Activated T-cell treated with anti-CD3 and anti-CD28 coated beads, Interleukin-2, amount 50 U/mL, for 24 hours (primary cell): Measurements from ENCODE around the gene GASK1A.

Experiments
- DNase-seq: peaks from one replicate; pipeline ENCODE4 v3.0.0-alpha.2; 2020
- H3K27ac Mint-ChIP-seq: 2 replicates; pipeline ENCODE4 v1.8.0; 2020; ENCODE audit warnings: mild to moderate bottlenecking, mixed read lengths
- H3K27me3 Mint-ChIP-seq: 2 replicates; pipeline ENCODE4 v1.8.0; 2020; ENCODE audit warnings: mixed read lengths
- H3K36me3 Mint-ChIP-seq: 2 replicates; pipeline ENCODE4 v1.8.0; 2020; ENCODE audit warnings: low read depth, mixed read lengths
- H3K4me1 Mint-ChIP-seq: 2 replicates; pipeline ENCODE4 v1.8.0; 2020; ENCODE audit warnings: low read depth, mixed read lengths
- H3K4me3 Mint-ChIP-seq: 2 replicates; pipeline ENCODE4 v1.8.0; 2020; ENCODE audit warnings: mild to moderate bottlenecking, moderate library complexity, mixed read lengths
- H3K9me3 Mint-ChIP-seq: 2 replicates; pipeline ENCODE4 v1.8.0; 2020; ENCODE audit warnings: mixed read lengths

The GASK1A gene

GRCh38 chr3:42996633-42997075 is 17.5 kb downstream of the GASK1A start:
- Mint-ChIP-seq H3K9me3 (no peaks in the 10 kb centered on the region), H3K4me3 (no peak overlapping the region), H3K27me3 (no peaks in the 10 kb centered on the region), H3K36me3 (no peaks in the 10 kb centered on the region), H3K27ac (no peak overlapping the region), H3K4me1 (no peaks in the 10 kb centered on the region)
- no peak for DNase-seq

- Mint-ChIP-seq H3K9me3 (no peaks in the 10 kb centered on the region), H3K36me3 (no peaks in the 10 kb centered on the region)
Measured at GRCh38 chr3:42999212-42999611, 20.1 kb downstream of the GASK1A start.

GRCh38 chr3:42999632-43000031 is 20.5 kb downstream of the GASK1A start:
- no peak overlapping the region for H3K4me3 Mint-ChIP-seq
- no peaks in the 10 kb centered on the region for H3K27me3 Mint-ChIP-seq
- peaks cover 10% of the 10 kb centered on the region for H3K4me1 Mint-ChIP-seq
- H3K27ac Mint-ChIP-seq, result no peak overlapping the region
- DNase-seq, result no peak
- H3K36me3 Mint-ChIP-seq, result no peaks in the 10 kb centered on the region
- H3K9me3 Mint-ChIP-seq, result no peaks in the 10 kb centered on the region

More at GRCh38 chr3:42999212-42999611, 20.1 kb downstream of the GASK1A start:
- Mint-ChIP-seq H3K4me3 (no peak overlapping the region), H3K27me3 (no peaks in the 10 kb centered on the region), H3K4me1 (peaks cover 6% of the 10 kb centered on the region), H3K27ac (no peak overlapping the region)
- DNase-seq, result no peak

DNA sequence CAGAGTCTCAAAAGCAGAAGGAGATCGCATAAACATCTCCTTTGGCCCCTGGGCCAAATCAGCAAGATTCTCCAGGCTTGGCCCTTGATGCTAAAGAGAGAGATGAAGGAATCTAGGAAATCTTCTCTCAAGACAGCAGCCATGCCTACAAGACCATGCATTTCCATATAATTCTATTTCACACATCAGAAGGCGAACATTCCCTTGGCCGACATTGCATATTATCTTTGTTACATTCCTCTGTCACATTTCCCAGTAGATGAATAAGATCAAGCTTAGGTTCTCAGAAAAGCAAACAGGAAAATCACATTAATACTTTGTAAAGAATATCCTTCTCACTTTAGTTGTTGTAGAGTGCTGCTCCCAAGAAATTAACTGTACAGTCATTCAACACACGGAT is 21.3 kb downstream of the GASK1A start:
- no peak for DNase-seq
- Mint-ChIP-seq H3K9me3 (peaks cover 2% of the 10 kb centered on the region), H3K27ac (no peak overlapping the region)

DNA sequence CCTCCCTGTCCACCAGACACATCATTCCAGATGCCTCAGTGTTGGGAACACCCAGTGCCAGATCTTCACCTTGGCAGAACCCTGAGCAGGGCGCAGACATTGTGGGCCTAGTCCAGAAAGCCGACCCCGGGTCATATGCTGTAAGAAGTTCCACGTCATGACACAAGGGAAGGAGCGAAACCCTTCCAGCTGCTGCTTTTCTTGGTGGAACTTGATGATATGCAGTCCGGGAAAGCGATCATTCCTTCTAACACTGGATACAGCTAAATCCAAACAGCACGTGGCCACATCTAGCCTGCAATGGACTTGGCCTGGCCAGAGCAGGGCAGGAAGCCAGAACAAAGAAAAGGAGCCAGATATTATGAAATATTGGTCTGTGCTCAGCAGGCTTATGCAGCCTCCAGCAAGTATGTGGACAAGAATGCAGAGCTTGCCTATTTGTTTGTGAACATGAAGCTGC is 22.0 kb downstream of the GASK1A start:
- Mint-ChIP-seq H3K27me3 (no peaks in the 10 kb centered on the region), H3K27ac (no peak overlapping the region), H3K4me1 (peaks cover 25% of the 10 kb centered on the region), H3K9me3 (peaks cover 2% of the 10 kb centered on the region), H3K36me3 (no peaks in the 10 kb centered on the region), H3K4me3 (no peak overlapping the region)
- no peak for DNase-seq

More for the DNA sequence above, 21.3 kb downstream of the GASK1A start:
- no peak overlapping the region for H3K4me3 Mint-ChIP-seq
- no peaks in the 10 kb centered on the region for H3K36me3 Mint-ChIP-seq
- H3K4me1 Mint-ChIP-seq, result peaks cover 18% of the 10 kb centered on the region
- H3K27me3 Mint-ChIP-seq, result no peaks in the 10 kb centered on the region

DNA sequence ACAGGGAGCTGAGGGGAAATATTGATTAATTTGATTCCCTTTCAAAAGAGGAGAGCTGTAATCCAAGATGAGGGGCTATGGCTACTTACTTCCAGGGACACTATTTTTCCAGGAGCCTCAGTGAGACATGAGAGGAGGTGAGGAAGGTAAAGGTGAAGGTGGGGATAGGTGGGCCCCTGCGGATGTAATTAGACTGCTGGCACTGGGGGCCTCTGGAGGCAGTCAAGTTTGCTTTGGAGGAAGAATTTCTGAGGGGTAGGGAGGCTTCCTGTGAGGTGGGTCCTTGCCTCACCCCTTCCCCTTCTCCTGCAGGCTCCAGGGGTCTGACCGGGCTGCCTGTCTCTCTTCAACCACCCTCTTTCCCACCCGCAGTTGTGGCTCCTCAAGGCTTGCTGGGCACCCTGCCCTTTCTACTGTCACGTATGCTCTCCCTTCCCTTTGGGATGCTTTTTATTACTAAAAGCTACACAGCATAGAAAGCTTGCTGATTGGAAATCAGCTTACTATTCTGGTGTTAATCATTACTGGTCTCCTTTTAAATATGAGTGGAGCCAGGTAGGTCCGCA is 22.5 kb downstream of the GASK1A start:
- no peaks in the 10 kb centered on the region for H3K36me3 Mint-ChIP-seq
- no peak for DNase-seq
- no peak overlapping the region for H3K4me3 Mint-ChIP-seq
- no peak overlapping the region for H3K27ac Mint-ChIP-seq
- H3K4me1 Mint-ChIP-seq, result peaks cover 29% of the 10 kb centered on the region
- H3K9me3 Mint-ChIP-seq, result peaks cover 2% of the 10 kb centered on the region
- no peaks in the 10 kb centered on the region for H3K27me3 Mint-ChIP-seq

DNA sequence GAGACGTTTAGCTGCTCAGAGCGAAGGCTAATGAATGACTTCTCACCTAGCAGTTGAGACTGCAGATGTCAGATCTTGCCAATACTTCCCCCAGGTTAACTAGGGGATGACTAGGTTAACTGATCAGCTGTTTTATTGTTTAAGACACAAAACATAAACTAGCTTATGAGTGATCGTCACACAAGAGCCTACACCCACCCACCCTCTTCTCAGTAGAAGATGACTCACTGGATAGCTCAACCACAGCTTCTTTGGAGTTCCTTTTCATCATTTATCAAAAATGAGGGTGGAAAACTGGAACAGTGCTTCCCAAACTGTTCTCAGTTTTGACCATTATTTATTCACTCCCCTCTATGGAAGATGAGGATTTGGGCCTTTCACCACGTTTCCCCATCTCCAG is 25.2 kb downstream of the GASK1A start:
- H3K36me3 Mint-ChIP-seq, result no peaks in the 10 kb centered on the region
- peaks cover 2% of the 10 kb centered on the region for H3K9me3 Mint-ChIP-seq
- H3K27ac Mint-ChIP-seq, result peak overlapping the region; percentile 68
- H3K4me1 Mint-ChIP-seq, result peaks cover 32% of the 10 kb centered on the region
- H3K27me3 Mint-ChIP-seq, result no peaks in the 10 kb centered on the region
- DNase-seq, result no peak
- H3K4me3 Mint-ChIP-seq, result no peak overlapping the region

GRCh38 chr3:43005253-43005652 is 26.1 kb downstream of the GASK1A start:
- peaks cover 2% of the 10 kb centered on the region for H3K9me3 Mint-ChIP-seq
- H3K4me1 Mint-ChIP-seq, result peaks cover 32% of the 10 kb centered on the region
- no peak for DNase-seq
- no peaks in the 10 kb centered on the region for H3K36me3 Mint-ChIP-seq
- H3K27ac Mint-ChIP-seq, result no peak overlapping the region
- no peak overlapping the region for H3K4me3 Mint-ChIP-seq
- H3K27me3 Mint-ChIP-seq, result no peaks in the 10 kb centered on the region

DNA sequence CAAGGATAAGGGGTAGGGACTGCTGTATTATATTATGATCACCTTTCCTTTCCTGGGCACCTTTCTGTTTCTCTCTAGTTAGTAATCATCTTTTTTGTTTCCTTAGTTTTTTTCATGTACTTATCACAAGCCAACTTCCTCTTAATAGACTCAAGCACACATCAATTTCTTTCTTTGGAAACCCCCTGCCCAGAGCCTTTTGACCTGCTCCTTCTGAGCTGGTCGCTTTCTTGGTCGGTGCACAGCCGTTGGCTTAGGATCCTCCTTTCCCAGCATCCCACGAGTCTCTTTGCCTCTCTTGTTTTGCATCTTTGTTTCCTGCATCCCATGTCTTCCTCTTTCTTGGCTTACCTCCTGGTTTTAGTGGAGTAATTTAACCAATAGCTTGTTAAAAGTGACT is 26.9 kb downstream of the GASK1A start:
- Mint-ChIP-seq H3K27me3 (no peaks in the 10 kb centered on the region), H3K36me3 (no peaks in the 10 kb centered on the region), H3K4me1 (peaks cover 32% of the 10 kb centered on the region), H3K27ac (no peak overlapping the region), H3K4me3 (no peak overlapping the region), H3K9me3 (peaks cover 2% of the 10 kb centered on the region)
- no peak for DNase-seq

DNA sequence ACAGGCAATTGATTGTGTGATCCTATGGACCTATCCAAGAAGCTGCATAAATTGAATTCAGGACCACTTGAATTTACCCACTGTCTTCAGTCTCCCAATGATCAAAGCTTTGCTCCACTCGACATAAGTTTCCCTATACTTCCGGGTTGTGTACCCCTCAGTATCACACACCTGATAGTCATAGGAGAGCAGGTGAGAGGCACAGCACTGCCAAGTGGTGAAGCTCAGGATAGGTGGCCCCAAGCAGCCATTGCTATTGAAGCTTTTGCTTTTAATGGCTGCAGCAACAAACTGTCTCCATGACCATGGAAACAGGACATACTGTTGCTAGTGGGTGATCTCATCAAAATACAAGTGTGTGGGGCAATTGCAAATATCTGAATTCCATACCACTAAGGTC is 27.7 kb downstream of the GASK1A start:
- H3K27me3 Mint-ChIP-seq, result no peaks in the 10 kb centered on the region
- no peak overlapping the region for H3K27ac Mint-ChIP-seq

DNA sequence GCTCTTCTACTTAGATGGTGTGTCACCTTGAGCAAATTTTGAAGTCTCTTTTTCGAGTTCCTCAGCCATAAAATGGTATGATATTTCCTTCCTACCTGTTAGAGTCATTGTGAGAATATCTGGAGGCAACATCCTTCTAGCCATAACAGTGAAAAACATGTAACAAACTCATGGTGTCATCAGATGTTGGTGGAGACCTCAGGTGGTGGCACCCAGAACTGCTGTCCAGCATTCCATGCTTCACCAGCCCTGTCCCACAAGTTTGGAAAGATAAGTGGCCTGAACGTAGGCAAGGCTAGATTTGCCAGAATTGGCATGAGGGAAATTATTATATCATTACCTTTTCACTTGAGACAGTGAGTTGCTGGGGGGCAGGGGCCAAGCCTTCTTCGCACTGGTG is 30.4 kb downstream of the GASK1A start:
- Mint-ChIP-seq H3K4me3 (no peak overlapping the region), H3K9me3 (peaks cover 2% of the 10 kb centered on the region), H3K27ac (no peak overlapping the region), H3K4me1 (peaks cover 23% of the 10 kb centered on the region), H3K27me3 (no peaks in the 10 kb centered on the region), H3K36me3 (no peaks in the 10 kb centered on the region)
- DNase-seq, result no peak

More for the DNA sequence above, 27.7 kb downstream of the GASK1A start:
- Mint-ChIP-seq H3K36me3 (no peaks in the 10 kb centered on the region), H3K9me3 (peaks cover 2% of the 10 kb centered on the region), H3K4me3 (no peak overlapping the region), H3K4me1 (peaks cover 32% of the 10 kb centered on the region)
- DNase-seq, result no peak

GRCh38 chr3:43010638-43011037 is 31.5 kb downstream of the GASK1A start:
- Mint-ChIP-seq H3K4me3 (no peak overlapping the region), H3K4me1 (peaks cover 12% of the 10 kb centered on the region), H3K27me3 (no peaks in the 10 kb centered on the region), H3K9me3 (no peaks in the 10 kb centered on the region), H3K36me3 (no peaks in the 10 kb centered on the region), H3K27ac (no peak overlapping the region)
- no peak for DNase-seq

GRCh38 chr3:43011638-43012037 is 32.5 kb downstream of the GASK1A start:
- no peaks in the 10 kb centered on the region for H3K36me3 Mint-ChIP-seq
- H3K4me1 Mint-ChIP-seq, result peaks cover 3% of the 10 kb centered on the region
- H3K4me3 Mint-ChIP-seq, result no peak overlapping the region
- H3K27ac Mint-ChIP-seq, result no peak overlapping the region
- H3K27me3 Mint-ChIP-seq, result no peaks in the 10 kb centered on the region
- no peaks in the 10 kb centered on the region for H3K9me3 Mint-ChIP-seq
- peak; percentile 20 for DNase-seq

- DNase-seq, result no peak
- Mint-ChIP-seq H3K9me3 (no peaks in the 10 kb centered on the region), H3K4me3 (no peak overlapping the region), H3K36me3 (no peaks in the 10 kb centered on the region), H3K27me3 (no peaks in the 10 kb centered on the region), H3K27ac (no peak overlapping the region), H3K4me1 (peaks cover 3% of the 10 kb centered on the region)
Measured at GRCh38 chr3:43012174-43012573, 33.1 kb downstream of the GASK1A start.

GRCh38 chr3:43013256-43013655 is 34.1 kb downstream of the GASK1A start:
- H3K36me3 Mint-ChIP-seq, result no peaks in the 10 kb centered on the region
- H3K4me3 Mint-ChIP-seq, result no peak overlapping the region
- H3K27ac Mint-ChIP-seq, result no peak overlapping the region
- no peak for DNase-seq
- H3K9me3 Mint-ChIP-seq, result no peaks in the 10 kb centered on the region
- H3K4me1 Mint-ChIP-seq, result peaks cover under 1% of the 10 kb centered on the region
- no peaks in the 10 kb centered on the region for H3K27me3 Mint-ChIP-seq

DNA sequence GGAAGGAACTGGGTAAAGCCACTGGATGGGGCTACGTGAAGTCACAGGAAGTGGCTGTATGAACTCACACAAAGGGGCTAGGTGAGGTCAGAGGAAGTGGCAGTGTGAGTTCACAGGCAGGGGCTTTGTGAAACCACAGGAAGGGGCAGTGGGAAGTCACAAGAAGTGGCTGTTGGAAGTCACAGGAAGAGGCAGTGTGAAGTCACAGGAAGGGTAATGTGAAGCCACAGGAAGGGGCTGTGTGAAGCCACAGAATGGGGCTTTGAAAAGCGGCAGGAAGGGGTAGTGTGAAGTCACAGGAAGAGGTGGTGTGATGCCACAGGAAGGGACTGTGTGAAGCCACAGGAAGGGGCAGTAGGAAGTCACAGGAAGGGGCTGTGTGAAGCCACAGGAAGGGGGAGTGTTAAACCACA is 34.6 kb downstream of the GASK1A start:
- Mint-ChIP-seq H3K27ac (no peak overlapping the region), H3K27me3 (no peaks in the 10 kb centered on the region), H3K4me3 (no peak overlapping the region), H3K4me1 (peaks cover 4% of the 10 kb centered on the region), H3K9me3 (no peaks in the 10 kb centered on the region), H3K36me3 (no peaks in the 10 kb centered on the region)
- DNase-seq, result no peak
